Activated CD8-positive, alpha-beta T cell treated with anti-CD3 and anti-CD28 coated beads, Interleukin-2, amount 10 ng/mL, durations not matched to agents 7 days and 5 days (primary cell): ENCODE data around the gene HIPK2. TPM values are rescaled to one million over a fixed set of nuclear protein-coding genes. Genes with fewer than 3 reads are reported as not detected.

Experiments
- ATAC-seq: fragments of 150-1000 bp; cut with Tn5 transposase; one replicate; pipeline ENCODE4 v1.10.0; 2021; ENCODE audit warnings: moderate library complexity
- CTCF ChIA-PET: fragments of 350-600 bp; sonication (Branson Sonifier 250); formaldehyde crosslinking; loops from one replicate; lab custom pipeline; 2021; ENCODE audit warnings: antibody characterized with exemption; lab: Charles Lee
- POLR2A ChIA-PET: fragments of 350-600 bp; sonication (Branson Sonifier 250); formaldehyde crosslinking; loops from one replicate; lab custom pipeline; 2021; ENCODE audit warnings: antibody characterized with exemption; lab: Charles Lee
- DNase-seq: peaks from one replicate; pipeline ENCODE4 v3.0.0-alpha.2; 2020
- H3K27ac Mint-ChIP-seq: one replicate; pipeline ENCODE4 v1.8.0; 2021; ENCODE audit warnings: mild to moderate bottlenecking, mixed read lengths
- H3K27me3 Mint-ChIP-seq: one replicate; pipeline ENCODE4 v1.8.0; 2021; ENCODE audit warnings: low read depth, mixed read lengths
- H3K36me3 Mint-ChIP-seq: one replicate; pipeline ENCODE4 v1.8.0; 2021; ENCODE audit warnings: low read depth, mixed read lengths
- H3K4me1 Mint-ChIP-seq: one replicate; pipeline ENCODE4 v1.8.0; 2021; ENCODE audit warnings: low read depth, mixed read lengths
- H3K4me3 Mint-ChIP-seq: one replicate; pipeline ENCODE4 v1.8.0; 2021; ENCODE audit warnings: mild to moderate bottlenecking, mixed read lengths
- H3K9me3 Mint-ChIP-seq: one replicate; pipeline ENCODE4 v1.8.0; 2022; ENCODE audit warnings: mixed read lengths; ENCODE audit not compliant: insufficient read depth
- total RNA-seq, 2 experiments: library from RNA; stranded (reverse); gene quantifications; one replicate each; pipeline ENCODE4 v1.2.3, GENCODE V29; 2021

HIPK2 gene
- total RNA-seq, 2 experiments from 2014 or later, result 17.0 to 17.2 TPM

DNA sequence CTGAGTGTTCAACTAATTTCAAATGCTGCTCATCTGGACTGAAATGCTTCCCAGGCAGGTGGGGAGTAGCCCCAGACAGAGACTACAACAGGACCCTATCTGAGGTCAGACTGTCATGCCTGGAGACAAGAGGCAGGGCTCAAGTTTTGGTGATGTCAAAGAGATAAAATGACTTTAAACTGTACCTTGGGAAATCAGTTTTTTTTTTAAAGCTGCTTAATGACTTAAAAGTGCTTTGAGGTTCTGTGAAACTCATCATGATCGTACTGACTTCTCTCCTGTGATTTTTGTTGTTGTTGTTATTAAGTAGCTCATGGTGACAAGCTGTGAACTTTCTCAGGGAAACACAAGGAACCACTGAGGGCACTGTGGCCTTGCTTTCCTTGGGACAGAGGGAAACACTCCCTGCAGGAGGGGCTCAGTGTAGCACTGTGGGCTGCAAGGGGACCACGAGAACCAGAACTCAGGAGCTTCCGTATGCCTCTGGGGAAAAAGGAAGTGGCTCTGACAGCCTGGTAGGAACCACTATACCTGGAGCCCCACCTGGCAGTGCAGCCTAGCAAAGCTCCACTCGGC lies 9.5 kb downstream of the HIPK2 start:
- ATAC-seq (peak; percentile 37), DNase-seq (no peak)
- Mint-ChIP-seq H3K4me1 (peaks cover 65% of the 10 kb centered on the region), H3K27me3 (no peaks in the 10 kb centered on the region), H3K36me3 (peaks cover 26% of the 10 kb centered on the region), H3K9me3 (no peaks in the 10 kb centered on the region), H3K4me3 (peak overlapping the region; percentile 28), H3K27ac (peak overlapping the region; percentile 94)
- POLR2A ChIA-PET, result interaction anchor here (0.6 to 2.3 kb wide), 2 partner anchors 9 to 15 kb away, joined by 3 to 6 read pairs; no protein-coding TSS in a partner anchor
- CTCF ChIA-PET, result interaction anchor here (0.9 to 7.7 kb wide), 7 partner anchors 9 to 269 kb away, joined by 3 to 42 read pairs (median 3); partner anchors contain the start of gene HIPK2

DNA sequence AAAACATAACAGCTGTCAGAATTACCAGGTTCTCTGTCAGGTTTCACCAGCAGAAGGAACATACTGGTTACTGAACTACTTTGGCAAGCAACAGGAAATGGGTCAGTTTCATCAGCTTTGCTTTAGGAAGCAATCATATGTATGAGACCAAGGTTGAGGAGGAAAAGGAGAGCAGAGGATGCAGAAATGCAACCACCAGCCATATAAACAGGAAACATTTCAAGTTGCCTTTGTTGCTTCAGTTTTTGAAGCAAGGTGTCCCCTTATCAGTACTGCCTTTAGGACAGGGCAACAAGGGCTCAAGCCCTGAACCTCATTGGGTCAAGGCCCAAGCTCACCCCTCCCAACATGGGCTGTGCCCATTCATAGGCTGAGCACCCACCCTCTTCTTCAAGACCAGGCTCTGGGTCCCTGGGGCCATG lies 10.2 kb downstream of the HIPK2 start:
- POLR2A ChIA-PET, result interaction anchor here (1.0 to 2.3 kb wide), 2 partner anchors 9 to 29 kb away, joined by 4 to 6 read pairs; no protein-coding TSS in a partner anchor
- Mint-ChIP-seq H3K27me3 (no peaks in the 10 kb centered on the region), H3K36me3 (peaks cover 26% of the 10 kb centered on the region), H3K27ac (peak overlapping the region; percentile 94), H3K4me1 (peaks cover 65% of the 10 kb centered on the region), H3K9me3 (no peaks in the 10 kb centered on the region), H3K4me3 (peak overlapping the region; percentile 28)
- DNase-seq (peak; percentile 51), ATAC-seq (peak; percentile 74)
- CTCF ChIA-PET, result interaction anchor here (0.8 to 7.7 kb wide), 9 partner anchors 9 to 268 kb away, joined by 3 to 42 read pairs (median 3); partner anchors contain the start of gene HIPK2

DNA sequence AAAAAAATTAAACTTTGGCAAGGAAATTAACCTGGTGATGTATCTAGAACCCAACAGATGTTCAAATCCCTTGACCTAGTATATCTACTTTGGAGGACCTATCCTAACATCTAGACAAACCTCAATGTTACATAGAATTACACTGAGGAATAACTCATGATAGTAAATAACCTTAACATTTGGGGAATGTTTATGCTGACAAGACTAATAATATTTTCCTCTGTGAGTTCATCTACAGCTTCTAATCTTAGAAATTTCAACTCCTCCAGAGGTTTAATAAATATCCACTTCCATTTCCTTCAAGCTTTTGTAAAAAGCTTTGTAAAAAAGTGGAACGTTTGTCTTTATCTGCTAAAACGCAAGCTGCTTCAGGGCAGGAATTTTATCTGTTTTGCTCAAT lies 12.7 kb downstream of the HIPK2 start:
- no peak overlapping the region for H3K27ac Mint-ChIP-seq
- CTCF ChIA-PET, result interaction anchor here (7.7 kb wide), 1 partner anchor 118 kb away, joined by 42 read pairs; no protein-coding TSS in a partner anchor
- H3K4me1 Mint-ChIP-seq, result peaks cover 63% of the 10 kb centered on the region
- peaks cover 24% of the 10 kb centered on the region for H3K36me3 Mint-ChIP-seq
- ATAC-seq (no peak), DNase-seq (no peak)
- POLR2A ChIA-PET, result no interaction called here
- H3K4me3 Mint-ChIP-seq, result no peak overlapping the region
- H3K27me3 Mint-ChIP-seq, result no peaks in the 10 kb centered on the region
- no peaks in the 10 kb centered on the region for H3K9me3 Mint-ChIP-seq

DNA sequence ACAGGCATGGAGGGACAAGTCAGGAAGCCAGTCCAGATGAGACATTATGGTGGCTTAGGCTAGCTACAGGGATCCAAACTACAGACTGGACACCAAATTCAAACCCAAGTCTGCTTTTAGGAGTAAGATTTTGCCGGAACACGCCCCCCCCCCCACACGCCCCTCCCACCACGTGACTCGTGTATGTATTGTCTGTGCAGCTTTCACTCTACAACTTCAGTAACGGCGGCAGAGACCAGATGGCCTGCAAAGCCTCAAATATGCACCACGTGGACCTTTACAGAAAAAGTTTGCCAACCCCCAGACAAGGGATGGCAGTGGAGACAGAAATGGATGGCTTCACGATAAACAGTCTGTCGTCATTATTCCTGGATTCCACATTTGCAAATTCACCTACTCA lies 14.5 kb downstream of the HIPK2 start:
- peaks cover 18% of the 10 kb centered on the region for H3K36me3 Mint-ChIP-seq
- POLR2A ChIA-PET, result no interaction called here
- no peaks in the 10 kb centered on the region for H3K27me3 Mint-ChIP-seq
- peaks cover 46% of the 10 kb centered on the region for H3K4me1 Mint-ChIP-seq
- CTCF ChIA-PET, result interaction anchor here (0.9 to 1.7 kb wide), 2 partner anchors 116 to 118 kb away, joined by 3 to 5 read pairs; no protein-coding TSS in a partner anchor
- no peak overlapping the region for H3K27ac Mint-ChIP-seq
- no peak overlapping the region for H3K4me3 Mint-ChIP-seq
- no peak for ATAC-seq
- no peak for DNase-seq
- no peaks in the 10 kb centered on the region for H3K9me3 Mint-ChIP-seq

DNA sequence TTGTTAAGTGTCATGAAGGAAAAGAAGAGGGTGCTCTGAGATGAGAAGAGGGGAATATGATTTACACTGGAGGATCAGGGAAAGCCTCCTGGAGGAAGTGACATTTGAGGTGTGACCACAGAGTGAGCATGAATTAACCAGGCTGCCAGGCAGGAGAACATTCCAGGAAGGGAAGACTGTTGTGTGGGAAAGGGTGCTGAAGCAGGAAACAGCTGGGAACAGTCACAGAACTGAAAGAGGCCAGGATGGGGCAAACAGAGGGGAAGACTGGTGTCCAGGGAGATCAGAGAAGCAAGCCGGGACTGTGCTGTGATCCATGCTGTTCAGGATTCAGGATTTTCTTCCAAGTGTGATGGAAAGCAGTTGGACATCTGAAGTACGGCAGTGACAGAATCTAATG lies 14.9 kb downstream of the HIPK2 start:
- H3K4me1 Mint-ChIP-seq, result peaks cover 42% of the 10 kb centered on the region
- H3K27me3 Mint-ChIP-seq, result no peaks in the 10 kb centered on the region
- no peaks in the 10 kb centered on the region for H3K9me3 Mint-ChIP-seq
- ATAC-seq, result no peak
- peak overlapping the region; percentile 54 for H3K27ac Mint-ChIP-seq
- no peak for DNase-seq
- ChIA-PET CTCF (no interaction called here), POLR2A (no interaction called here)
- peaks cover 18% of the 10 kb centered on the region for H3K36me3 Mint-ChIP-seq
- H3K4me3 Mint-ChIP-seq, result no peak overlapping the region

DNA sequence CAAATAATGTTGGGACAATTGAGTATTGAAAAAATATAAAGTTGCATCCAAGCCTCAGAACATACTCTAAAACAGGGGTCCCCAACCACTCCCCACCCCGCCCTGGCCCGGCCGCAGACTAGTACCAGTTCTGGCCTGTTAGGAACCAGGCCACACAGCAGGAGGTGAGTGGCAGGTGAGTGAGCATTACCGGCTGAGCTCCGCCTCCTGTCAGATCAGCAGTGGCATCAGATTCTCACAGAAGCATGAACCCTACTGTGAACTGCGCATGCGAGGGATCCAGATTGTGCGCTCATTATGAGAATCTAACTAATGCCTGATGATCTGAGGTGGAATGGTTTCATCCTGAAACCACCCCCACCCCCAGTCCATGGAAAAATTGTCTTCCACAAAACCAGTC lies 19.4 kb downstream of the HIPK2 start:
- ATAC-seq (no peak), DNase-seq (no peak)
- H3K27ac Mint-ChIP-seq, result no peak overlapping the region
- no peaks in the 10 kb centered on the region for H3K27me3 Mint-ChIP-seq
- H3K4me3 Mint-ChIP-seq, result no peak overlapping the region
- POLR2A ChIA-PET, result no interaction called here
- H3K4me1 Mint-ChIP-seq, result peaks cover 16% of the 10 kb centered on the region
- CTCF ChIA-PET, result interaction anchor here (1.2 kb wide), 1 partner anchor 9 kb away, joined by 3 read pairs; no protein-coding TSS in a partner anchor
- H3K36me3 Mint-ChIP-seq, result peaks cover 9% of the 10 kb centered on the region
- no peaks in the 10 kb centered on the region for H3K9me3 Mint-ChIP-seq

DNA sequence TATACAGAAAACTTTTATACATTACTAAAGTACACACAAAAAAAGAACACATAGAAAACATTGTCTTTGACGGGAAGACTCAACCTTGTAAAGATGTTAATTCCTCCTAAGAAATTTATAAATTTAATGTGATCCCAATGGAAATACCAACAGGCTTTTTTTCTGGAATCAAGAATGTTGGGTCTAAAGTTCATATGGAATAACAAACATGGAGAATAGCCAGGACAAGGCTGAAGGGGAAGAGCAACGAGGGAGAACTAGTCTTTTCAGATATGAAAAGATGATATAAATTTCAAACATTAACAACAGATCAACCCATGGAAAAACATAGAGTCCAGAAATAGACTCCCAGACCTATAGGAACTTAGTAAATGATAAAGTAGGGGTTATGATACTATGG lies 19.8 kb downstream of the HIPK2 start:
- Mint-ChIP-seq H3K4me1 (peaks cover 13% of the 10 kb centered on the region), H3K36me3 (peaks cover 7% of the 10 kb centered on the region)

DNA sequence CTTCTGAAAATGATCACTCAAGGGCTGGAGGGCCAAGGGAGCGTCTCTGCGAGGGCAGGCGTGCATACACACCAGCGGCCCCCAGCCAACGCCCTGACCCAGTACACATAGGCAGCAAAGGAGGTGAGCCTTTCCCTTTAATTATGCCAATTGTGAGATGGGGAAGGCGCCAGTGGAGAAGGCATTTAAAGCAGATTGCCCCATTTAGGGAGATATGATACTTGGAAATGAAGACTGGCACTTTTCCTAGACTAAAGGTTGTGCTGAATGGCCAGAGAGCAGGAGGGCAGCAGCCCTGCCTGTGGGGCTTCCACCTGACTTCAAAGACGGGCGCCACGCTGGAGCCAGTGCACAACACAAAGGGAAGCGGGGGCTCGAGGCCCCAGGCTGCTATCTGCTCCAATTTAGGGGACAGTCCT lies 24.1 kb downstream of the HIPK2 start:
- Mint-ChIP-seq H3K4me3 (no peak overlapping the region), H3K27me3 (no peaks in the 10 kb centered on the region), H3K27ac (no peak overlapping the region), H3K4me1 (peaks cover 11% of the 10 kb centered on the region), H3K9me3 (no peaks in the 10 kb centered on the region), H3K36me3 (no peaks in the 10 kb centered on the region)
- ChIA-PET POLR2A (no interaction called here), CTCF (interaction anchor here (0.7 to 1.9 kb wide), 3 partner anchors 108 to 155 kb away, joined by 3 to 4 read pairs (median 3); no protein-coding TSS in a partner anchor)
- ATAC-seq (no peak), DNase-seq (no peak)

More for the DNA sequence above, 19.8 kb downstream of the HIPK2 start:
- DNase-seq, result no peak
- Mint-ChIP-seq H3K27ac (no peak overlapping the region), H3K9me3 (no peaks in the 10 kb centered on the region), H3K27me3 (no peaks in the 10 kb centered on the region), H3K4me3 (no peak overlapping the region)
- ChIA-PET POLR2A (no interaction called here), CTCF (interaction anchor here (1.2 kb wide), 1 partner anchor 10 kb away, joined by 3 read pairs; no protein-coding TSS in a partner anchor)
- ATAC-seq, result no peak

DNA sequence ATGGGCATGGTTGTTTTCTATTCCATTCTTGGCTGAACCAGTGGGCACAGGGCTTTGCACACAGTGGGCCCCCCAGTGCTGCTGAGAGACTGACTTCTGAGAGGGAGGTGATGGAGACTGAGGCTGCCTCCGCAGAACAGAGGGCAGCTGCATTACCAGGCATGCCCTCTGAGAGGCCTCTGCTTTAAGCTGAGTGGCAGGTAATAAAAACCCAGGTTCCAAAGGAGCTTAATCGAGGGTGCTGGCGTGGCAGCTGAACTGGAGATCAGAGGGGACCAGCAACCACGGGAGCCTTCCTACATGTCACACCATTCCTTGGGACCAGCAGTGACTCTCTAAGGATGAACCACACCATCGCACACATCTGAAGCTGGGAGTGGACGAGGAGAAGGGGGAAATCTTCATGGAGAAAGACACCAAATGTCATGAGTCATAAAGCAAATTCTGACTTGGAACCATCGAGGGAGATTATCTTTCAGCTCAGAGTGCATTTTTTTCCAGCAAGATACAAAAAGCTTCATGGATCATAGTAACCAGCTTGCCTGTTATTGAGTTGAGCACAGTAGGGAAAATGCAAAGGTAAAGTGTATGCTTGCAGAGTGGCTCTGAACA lies 24.6 kb downstream of the HIPK2 start:
- POLR2A ChIA-PET, result no interaction called here
- H3K4me1 Mint-ChIP-seq, result peaks cover 11% of the 10 kb centered on the region
- H3K27ac Mint-ChIP-seq, result no peak overlapping the region
- no peaks in the 10 kb centered on the region for H3K9me3 Mint-ChIP-seq
- CTCF ChIA-PET, result interaction anchor here (0.7 to 1.9 kb wide), 3 partner anchors 107 to 155 kb away, joined by 3 to 4 read pairs (median 3); no protein-coding TSS in a partner anchor
- ATAC-seq (no peak), DNase-seq (no peak)
- H3K36me3 Mint-ChIP-seq, result no peaks in the 10 kb centered on the region
- H3K27me3 Mint-ChIP-seq, result no peaks in the 10 kb centered on the region
- H3K4me3 Mint-ChIP-seq, result no peak overlapping the region

DNA sequence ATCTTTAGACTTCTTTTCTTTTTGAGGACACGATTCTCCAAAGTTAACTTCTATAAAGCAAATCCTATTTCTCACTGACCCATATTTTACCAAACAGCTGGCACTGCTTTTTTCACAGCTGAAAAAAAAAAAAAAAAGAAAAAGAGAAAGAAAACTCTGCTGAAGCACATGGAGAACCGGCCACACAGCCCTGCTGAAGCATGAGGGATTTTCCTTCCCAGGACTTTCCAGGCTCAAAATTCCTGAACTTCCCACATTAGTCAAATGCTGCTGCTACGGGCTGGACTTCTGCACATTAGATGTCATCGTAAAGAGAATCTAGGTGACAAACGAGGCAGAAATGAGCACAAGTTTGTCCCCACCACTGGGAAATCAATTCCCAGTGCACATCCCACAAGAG lies 25.2 kb downstream of the HIPK2 start:
- no peak for ATAC-seq
- peaks cover 11% of the 10 kb centered on the region for H3K4me1 Mint-ChIP-seq
- no peaks in the 10 kb centered on the region for H3K27me3 Mint-ChIP-seq
- ChIA-PET POLR2A (interaction anchor here (0.7 kb wide), 1 partner anchor 65 kb away, joined by 4 read pairs; no protein-coding TSS in a partner anchor), CTCF (interaction anchor here (1.9 kb wide), 1 partner anchor 107 kb away, joined by 4 read pairs; no protein-coding TSS in a partner anchor)
- no peak overlapping the region for H3K27ac Mint-ChIP-seq
- DNase-seq, result no peak
- H3K9me3 Mint-ChIP-seq, result no peaks in the 10 kb centered on the region
- H3K4me3 Mint-ChIP-seq, result no peak overlapping the region
- H3K36me3 Mint-ChIP-seq, result no peaks in the 10 kb centered on the region

DNA sequence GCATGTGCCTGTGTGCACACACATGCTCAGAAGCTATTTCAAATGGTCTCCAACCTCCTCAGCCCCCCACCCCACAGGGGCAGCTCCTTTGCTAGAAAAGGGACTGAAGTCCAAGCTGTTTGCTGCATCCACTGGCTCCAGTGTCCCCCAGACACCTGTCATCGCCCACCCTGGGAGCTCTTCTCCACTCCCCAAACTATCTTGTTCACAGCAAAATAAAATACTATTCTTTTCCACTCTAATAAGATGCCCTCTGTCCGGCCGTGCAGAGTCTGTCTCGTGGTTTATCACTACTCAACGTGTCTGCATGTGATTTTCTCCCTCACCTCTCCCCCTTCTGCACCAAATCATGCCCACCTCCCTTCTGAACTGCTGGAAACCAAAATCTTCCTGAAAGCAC lies 25.6 kb downstream of the HIPK2 start:
- Mint-ChIP-seq H3K4me1 (peaks cover 11% of the 10 kb centered on the region), H3K27ac (no peak overlapping the region), H3K4me3 (no peak overlapping the region), H3K9me3 (no peaks in the 10 kb centered on the region), H3K36me3 (no peaks in the 10 kb centered on the region), H3K27me3 (no peaks in the 10 kb centered on the region)
- ChIA-PET POLR2A (interaction anchor here (0.7 kb wide), 1 partner anchor 66 kb away, joined by 4 read pairs; no protein-coding TSS in a partner anchor), CTCF (interaction anchor here (0.8 kb wide), 1 partner anchor 16 kb away, joined by 3 read pairs; no protein-coding TSS in a partner anchor)
- ATAC-seq (no peak), DNase-seq (no peak)
